HG03521 (cell line): ENCODE results near the gene CCDC57.
"Not testable (repeated sequence)": the region's sequence is repeated elsewhere in the genome, so short reads cannot be mapped to it uniquely, and the experiment has no call there.

Source experiments
- ATAC-seq: cut with Tn5 transposase; IDR thresholded peaks from one replicate; pipeline ENCODE4 v1.9.1; 2021; ENCODE audit warnings: mild to moderate bottlenecking, moderate library complexity; ENCODE audit not compliant: unreplicated experiment

CCDC57 gene, protein sequence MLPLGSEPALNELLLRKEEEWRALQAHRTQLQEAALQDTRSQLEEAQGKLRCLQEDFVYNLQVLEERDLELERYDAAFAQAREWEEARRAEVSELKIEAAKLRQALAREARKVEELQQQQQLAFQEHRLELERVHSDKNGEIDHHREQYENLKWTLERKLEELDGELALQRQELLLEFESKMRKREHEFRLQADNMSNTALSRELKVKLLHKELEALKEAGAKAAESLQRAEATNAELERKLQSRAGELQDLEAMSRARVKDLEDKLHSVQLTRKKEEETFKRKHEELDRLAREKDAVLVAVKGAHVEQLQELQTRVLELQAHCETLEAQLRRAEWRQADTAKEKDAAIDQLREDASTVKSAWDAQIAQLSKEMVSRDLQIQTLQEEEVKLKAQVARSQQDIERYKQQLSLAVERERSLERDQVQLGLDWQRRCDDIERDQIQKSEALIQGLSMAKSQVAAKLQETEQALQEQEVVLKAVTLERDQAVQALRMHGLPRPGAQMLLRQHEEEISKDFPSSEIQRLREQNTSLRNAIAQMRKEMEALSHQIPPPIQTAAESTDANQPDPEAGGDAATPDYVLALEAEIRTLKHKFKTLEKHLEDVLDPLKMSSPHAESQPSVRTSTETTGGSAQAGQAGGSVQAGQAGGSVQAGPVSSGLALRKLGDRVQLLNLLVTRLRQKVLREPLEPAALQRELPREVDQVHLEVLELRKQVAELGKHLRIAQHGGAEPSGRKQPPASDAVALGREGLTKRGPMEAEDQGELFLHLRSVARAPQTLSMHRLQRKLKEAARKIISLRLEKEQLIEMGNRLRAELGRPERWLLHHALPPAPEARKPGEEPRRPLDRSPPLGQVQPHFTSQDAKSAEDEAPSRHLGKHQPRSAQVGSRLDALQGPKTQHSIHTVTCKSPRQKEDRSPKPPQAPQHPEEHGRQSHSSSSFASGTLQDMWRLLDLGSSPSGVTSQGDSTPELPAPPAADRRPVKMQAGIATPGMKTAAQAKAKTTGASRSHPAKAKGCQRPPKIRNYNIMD

DNA sequence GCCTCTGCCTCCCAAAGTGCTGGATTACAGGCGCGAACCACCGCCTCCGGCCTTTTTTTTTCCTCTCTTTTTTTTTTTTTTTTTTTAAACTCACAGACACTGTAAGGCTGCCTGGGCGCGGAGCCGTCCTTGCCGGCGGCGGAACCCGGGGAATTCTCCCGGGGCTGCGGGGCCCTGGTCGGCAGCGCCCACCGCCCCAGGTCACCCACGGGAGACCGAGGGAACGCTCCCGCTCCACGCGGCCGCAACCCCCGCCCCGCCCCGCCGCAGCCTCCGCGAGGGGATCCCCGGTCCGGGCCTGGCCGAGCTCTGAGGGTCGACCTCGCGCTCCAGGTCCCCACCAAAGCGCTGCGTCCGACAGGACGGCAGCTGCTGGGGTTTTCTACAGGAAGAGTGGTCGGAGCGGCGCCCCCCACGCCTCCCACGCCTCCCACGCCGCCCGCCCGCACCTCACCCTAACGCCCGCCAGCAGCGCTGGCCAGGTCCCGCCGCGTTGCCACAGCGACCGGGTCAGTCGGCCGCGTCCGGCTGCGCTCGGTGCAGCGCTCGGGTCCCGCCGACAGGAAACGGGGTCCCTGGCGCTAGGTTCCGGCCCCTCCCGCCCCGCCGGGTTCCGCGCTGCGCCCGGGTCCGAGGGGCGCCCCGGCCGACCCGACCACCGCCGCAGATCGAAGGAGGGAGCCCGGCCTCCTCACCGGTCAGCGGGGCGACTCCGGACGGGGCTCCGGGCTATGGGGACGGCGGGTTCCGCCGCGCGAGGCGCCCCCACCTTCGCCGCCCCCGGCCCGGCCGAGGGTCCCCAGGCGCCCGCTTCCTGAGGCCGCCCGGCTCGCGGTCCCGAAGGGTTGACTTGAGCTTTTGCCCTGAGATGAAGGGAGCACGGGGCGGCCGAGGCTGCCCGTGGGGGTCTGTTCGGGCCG, at the start of gene CCDC57:
TSS of gene CCDC57 (minus strand) at position 512 of the 920 bp plus-strand sequence. CDS start 10,898 bp downstream, outside the sequence.
- peak; percentile 72 for ATAC-seq

DNA sequence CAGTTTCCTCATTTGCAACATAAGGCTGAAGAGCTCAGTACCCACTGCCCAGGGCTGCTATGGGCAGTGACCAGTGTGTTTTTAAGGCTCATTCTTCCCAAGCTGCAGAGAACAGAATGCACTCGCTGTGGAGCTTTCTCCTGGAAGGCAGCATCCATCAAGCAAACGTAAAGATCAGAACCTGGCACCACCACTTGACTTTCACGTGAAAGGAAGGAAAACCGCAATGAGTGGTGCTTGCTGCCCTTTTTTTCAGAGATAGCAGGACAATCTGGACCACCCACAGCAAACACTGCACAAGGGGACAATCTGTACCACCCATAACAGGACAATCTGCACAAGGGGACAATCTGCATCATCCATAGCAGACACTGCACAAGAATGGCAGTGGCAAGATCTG, 49.7 kb upstream of the CCDC57 start:
- ATAC-seq = no peak

DNA sequence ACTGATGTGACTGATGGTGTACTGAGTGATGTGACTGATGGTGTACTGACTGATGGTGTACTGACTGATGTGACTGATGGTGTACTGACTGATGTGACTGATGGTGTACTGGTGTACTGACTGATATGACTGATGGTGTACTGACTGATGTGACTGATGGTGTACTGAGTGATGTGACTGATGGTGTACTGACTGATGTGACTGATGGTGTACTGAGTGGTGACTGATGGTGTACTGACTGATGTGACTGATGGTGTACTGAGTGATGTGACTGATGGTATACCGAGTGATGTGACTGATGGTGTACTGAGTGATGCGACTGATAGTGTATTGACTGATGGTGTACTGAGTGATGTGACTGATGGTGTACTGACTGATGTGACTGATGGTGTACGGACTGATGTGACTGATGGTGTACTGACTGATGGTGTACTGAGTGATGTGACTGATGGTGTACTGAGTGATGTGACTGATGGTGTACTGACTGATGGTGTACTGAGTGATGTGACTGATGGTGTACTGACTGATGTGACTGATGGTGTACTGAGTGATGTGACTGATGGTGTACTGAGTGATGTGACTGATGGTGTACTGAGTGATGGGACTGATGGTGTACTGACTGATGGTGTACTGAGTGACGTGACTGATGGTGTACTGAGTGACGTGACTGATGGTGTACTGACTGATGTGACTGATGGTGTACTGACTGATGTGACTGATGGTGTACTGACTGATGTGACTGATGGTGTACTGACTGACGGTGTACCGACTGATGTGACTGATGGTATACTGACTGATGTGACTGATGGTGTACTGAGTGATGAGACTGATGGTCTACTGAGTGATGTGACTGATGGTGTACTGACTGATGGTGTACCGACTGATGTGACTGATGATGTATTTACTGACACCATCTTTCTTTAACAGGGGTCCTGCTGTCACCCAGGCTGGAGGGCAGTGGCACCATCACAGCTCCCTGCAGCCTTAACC, 47.6 kb upstream of the CCDC57 start:
- ATAC-seq = not testable (repeated sequence)

DNA sequence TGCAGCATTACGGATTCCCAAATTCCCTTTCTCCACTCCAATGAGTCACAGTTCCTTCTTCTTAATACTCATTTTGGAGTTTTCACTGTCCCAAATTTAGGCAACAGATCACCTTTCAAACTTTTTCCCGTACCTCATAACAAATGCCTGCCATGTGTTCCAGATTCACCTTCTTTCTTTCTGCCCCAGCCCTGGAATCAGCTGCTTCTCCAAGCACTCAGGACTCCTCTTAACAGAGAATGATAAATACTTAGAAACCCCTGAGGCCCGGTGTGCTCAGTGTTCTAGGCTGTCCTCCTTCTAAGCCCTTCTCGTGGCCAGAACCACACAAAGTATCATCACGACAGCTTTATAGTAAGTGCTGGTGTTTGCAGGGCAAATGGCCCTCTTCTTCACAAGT, 45.9 kb upstream of the CCDC57 start:
- ATAC-seq = no peak

DNA sequence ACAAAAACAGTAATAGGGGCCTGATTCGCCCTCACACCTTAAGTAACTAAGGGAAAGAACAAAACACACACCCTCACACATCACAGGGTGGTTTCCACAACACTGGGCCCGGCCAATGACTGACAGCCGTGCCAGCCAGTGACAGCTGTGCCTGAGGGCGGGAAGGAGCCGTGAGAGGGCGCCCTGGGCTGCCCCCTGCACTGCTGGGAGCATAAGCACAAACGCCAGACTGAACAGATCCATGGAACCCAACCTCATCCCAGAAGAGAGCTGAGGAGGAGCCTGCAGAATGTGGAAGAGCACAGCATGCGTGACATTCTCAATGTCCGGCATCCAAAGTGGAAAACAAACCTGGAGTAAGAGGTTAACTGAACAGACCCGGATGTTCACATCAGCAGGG, 44.8 kb upstream of the CCDC57 start:
- no peak for ATAC-seq

DNA sequence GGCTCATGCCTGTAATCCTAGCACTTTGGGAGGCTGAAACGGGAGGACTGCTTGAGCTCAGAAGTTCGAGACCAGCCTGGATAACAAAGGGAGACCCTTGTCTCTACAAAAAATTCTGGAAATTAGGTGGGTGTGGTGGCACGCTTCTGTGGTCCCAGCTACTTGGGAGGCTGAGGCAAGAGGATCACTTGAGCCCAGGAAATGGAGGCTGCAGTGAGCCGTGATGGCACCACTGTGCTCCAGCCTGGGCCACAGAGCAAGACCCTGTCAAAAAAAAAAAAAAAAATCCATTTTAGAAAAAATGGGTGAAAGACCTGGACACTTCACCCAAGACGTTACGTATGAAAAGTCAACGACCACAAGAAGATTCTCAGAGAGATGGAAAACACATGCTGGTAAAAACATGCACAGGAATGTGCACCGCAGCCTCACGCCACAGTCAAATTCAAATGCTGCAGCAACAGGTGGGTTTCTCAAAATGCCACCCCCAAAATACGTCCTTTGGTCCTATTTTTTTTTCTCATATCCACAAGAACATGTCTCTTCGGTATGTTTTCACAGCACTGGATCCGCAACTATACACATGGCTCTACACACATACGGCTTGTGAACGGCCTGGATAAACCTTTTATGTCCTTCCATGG, 43.7 kb upstream of the CCDC57 start:
- no peak for ATAC-seq

DNA sequence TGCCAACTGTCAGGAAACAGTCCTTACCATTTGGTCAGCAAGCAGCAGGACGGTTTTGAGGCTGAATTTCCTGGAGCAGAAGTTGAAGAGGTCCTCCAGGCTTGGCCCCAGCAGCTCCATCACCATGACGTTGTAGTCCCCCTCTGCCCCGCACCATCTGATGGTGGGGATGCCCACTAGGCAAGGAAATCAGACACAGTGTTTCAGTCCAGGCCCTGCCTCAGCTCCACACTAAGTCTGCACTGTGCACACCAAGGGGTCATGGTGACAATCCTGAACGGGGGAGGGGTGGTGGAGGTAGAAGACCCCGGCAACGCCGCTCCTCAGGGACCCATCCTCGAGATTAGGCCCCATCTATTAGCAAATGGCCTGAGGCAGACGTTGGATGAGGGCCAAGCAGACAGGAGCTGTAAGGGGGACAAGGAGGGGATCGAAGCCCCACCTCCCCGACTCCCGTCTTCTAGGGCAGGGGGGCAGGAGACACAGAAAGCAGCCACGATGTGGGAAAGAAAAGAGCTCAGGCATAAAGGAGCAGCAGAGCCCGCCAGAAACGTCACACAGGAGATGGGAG, 42.8 kb upstream of the CCDC57 start:
- ATAC-seq = no peak

DNA sequence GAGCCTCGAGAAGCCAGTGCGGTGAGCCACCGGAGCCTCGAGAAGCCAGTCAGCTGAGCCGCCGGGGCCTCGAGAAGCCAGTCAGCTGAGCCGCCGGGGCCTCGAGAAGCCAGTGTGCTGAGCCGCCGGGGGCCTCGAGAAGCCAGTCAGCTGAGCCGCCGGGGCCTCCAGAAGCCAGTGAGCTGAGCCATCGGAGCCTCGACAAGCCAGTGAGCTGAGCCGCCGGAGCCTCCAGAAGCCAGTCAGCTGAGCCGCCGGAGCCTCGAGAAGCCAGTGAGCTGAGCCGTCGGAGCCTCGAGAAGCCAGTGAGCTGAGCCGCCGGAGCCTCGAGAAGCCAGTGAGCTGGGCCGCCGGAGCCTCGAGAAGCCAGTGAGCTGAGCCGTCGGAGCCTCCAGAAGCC, 42.1 kb upstream of the CCDC57 start:
- ATAC-seq = not testable (repeated sequence)

DNA sequence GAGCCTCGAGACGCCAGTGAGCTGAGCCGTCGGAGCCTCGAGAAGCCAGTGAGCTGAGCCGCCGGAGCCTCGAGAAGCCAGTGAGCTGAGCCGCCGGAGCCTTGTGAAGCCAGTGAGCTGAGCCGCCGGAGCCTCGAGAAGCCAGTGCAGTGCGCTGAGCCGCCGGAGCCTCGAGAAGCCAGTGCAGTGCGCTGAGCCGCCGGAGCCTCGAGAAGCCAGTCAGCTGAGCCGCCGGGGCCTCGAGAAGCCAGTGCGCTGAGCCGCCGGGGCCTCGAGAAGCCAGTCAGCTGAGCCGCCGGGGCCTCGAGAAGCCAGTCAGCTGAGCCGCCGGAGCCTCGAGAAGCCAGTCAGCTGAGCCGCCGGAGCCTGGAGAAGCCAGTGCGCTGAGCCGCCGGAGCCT, 41.5 kb upstream of the CCDC57 start:
- not testable (repeated sequence) for ATAC-seq

DNA sequence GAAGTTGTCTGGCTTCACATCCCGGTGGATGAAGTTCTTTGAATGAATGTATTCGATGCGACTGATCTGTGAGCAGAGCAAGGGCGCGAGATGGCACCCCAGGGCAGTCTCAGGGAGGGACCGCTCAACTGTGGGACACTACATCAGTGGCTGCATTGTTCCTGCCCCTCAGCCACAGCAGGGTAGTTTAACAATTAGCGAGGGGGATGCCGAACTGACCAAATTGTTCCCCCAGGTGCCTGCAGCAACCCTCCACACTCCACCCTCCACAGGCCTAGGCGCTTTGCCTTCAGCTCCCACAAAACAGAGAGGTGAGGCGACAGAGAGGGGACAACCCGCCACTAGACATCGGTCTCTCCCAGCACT, 40.5 kb upstream of the CCDC57 start:
- no peak for ATAC-seq

DNA sequence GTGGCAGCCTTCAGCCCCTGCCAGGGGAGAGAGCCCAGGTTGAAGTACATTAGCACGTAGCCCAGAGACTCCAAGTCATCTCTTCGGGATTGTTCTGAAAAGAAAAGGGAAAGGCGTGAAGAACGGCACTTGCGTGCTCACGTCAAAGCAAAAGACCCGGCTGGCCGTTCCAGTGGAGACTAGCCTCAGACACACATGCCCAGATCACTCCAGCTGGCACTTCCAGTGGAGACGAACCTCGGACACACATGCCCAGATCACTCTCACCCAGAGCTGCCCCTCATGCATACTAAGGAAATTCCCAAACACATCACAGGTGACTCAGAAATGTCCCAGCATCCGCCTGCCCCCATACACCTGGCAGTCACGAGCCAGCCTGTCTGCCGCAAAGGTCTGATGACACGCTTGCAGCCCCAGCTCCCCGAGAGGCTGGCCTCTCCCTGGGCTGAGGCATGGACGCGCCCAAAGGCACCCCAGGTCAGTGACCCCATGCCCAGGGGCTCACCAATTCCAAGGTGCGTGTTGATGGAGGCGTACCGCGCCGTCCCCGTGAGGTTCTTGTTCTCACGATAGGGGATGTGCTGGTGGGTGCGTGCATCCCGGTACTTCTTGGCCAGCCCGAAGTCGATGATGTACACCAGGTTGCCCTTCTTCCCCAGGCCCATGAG, 40.0 kb upstream of the CCDC57 start:
- ATAC-seq = no peak

DNA sequence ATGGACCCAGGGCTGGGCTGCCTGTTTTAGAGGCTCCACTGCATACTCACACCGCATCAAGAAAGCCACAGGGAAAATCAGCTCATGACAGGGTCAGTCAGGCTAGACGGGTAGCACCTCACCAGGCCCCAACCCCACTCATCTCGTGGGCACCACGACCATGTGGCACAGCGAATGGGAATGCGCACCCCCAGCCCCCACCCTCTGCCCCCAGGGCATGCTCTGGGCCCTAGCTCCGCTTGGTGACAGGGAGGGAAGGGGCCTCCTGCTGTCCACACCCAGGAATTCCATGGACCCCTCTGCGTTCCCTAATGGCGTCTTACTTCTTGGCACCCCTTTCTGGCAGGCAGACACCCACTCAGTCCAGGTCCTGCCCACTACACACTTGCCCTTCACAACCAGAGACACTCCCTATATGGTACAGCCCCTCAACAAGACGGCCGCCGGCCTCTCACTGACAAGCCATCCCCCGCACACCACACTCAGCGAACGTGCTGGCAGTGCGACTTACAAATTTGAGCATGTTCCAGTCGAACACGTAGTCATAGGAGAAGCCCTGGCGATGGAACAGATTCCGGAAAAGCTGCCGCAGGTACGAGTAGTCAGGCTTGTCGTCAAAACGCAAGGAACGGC, 38.3 kb upstream of the CCDC57 start:
- ATAC-seq = no peak

DNA sequence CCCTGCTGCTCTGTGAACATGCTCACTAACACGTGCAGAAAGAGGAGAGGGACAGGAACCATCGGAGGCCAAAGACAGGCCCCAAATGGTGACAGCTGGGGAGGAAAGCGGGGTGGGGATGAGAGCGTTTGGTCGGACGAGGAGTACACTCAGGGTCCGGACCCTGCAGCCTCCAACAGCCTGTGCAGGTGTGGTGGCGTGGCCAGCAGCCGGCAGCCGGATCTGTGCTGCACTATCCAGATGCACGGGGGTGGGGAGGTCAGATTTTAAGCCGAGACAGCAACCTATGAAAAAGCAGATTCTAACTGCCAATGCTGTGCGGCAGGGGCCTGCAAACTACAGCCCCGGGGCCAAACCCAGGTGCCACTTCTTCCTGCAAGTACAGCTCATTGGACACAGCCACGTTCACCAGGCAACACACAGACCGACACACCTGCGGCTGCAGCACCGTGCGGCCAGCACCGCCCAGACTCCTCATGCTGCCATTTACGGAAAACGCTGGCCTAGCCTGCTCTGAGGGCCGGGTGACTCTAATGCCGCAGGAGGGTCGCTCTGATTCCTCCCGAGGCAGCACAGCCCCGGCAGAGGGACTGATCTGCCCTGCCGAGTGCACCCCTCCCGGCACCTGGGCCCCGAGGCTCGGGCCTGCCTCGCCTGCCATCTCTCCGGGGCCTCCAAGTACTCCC, 37.4 kb upstream of the CCDC57 start:
- ATAC-seq = no peak

DNA sequence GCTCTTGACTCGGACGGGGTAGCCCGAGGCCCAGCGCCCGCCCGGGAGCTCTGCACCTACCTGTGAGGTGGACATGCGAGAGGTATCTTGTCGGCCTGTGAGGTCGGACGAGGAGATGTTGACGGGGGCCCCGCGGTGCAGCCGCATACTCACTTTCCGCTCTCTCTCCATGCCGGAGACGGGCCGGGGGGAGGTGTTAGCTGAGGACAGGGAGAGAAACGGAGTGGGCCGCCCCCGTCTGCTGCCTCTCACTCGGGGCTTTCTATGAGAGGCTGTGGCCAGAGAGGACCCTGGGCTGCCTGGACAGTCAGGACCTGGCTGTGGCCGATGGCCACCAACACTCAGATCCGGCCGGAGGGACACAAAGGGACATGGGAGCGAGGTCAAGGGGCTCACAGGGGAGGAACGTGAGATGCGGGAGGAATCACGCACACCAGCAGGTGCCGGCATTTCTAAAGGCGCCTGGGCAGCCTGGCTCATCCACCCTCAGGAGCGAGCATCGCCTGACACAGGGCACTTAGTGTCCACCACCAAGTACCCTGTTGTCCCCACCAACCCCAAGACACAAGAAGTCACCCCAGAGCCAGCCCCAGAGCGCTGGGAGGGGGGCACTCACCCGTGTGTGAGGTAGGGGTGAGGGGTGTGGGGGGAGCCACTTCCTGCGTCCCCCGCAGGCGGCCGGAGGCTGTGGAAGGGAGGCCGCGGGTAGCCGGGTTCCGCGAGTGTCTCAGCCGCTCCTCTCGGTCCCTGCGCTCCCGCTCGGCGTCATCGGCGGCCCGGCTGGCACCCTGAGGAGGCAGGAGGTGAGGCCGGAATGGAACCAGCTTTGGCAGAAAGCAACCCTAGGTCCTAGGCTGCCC, 36.4 kb upstream of the CCDC57 start:
- ATAC-seq = no peak

DNA sequence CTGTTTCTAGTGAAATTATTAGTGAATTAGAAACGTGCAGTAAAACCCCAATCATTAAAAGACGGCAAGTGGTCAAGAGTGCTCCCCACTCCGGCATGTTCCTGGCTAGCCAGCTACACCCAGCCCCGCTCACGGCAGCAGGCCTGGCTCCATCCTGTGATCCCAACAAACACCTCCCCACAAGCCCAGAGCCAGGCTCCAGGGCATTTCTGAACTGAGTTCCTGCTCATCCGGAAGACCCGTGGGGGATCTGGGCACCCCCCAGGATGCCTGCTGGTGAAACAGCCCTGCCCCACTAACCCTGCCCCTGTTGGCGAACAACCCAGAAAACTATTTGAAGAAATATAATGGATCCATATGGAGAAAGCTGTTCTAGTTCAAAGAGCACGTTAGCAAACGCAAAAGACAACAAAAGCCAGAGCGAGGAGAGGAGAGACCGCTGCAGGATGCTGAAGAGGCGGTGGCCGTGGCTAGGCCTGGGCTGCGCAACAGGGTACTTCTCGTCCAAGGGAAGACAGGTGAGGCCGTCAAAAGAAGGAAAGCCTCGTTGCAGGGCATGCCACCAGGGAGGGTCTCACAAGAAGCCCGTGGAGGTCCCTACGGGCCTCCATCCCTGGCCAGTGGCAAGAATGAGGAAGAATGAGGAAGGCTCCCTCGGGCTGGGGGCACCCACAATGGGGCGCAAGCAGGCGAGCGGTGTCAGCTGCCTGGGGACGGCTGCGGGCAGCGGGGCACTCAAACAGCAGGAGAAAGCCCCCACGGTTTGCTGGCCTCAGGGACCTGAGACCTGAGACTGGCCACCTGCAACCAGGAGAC, 35.4 kb upstream of the CCDC57 start:
- ATAC-seq = no peak
